DMS153 (cell line): Measurements from ENCODE around the gene LRRC7.
A peak's percentile ranks its signal among the peaks of the same experiment; 100 is the strongest.
"Not testable (repeated sequence)": the region's sequence is repeated elsewhere in the genome, so short reads cannot be mapped to it uniquely, and the experiment has no call there.

Source experiments
- DNase-seq: peaks from one replicate; lab custom pipeline; 2025; lab: John Stamatoyannopoulos, UW

Gene LRRC7

DNA sequence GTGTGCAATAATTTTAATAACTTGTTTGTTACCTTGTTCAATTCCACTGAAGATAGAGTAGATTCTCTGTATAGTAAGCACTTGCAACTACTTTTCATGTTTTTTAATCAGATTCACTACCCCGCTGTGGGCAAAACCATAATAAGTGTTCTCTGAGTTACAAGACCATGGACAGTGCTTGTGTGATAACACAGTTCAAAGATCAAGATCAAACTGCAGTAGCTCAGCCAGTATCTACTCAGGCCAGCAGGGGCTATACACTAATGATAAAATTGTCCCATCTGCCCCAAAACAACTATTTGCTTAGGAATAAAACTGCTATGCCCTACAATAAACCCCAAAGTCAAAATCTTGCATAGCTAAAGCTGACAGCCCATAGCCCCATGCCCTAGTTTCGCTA, 129.6 kb downstream of the LRRC7 start:
- DNase-seq, result no peak

DNA sequence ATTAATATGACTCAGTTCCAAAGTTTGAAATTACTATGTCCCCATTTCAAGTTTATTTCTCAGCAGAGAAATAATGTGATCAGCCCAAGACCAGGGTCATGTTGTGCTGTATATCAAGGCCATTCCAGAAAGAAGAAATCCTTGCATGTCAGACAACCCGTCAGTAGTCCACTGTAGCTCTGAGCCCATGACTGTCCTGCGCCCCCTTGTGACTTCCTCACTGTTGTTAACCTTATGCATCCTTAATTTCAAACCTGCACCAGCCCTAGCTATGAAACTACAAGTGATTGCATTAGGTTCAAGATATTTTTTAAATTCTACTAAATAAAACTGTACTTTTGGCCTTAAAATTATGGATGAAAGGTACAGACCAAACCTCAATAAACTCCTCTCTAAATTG, 133.0 kb downstream of the LRRC7 start:
- DNase-seq, result no peak

DNA sequence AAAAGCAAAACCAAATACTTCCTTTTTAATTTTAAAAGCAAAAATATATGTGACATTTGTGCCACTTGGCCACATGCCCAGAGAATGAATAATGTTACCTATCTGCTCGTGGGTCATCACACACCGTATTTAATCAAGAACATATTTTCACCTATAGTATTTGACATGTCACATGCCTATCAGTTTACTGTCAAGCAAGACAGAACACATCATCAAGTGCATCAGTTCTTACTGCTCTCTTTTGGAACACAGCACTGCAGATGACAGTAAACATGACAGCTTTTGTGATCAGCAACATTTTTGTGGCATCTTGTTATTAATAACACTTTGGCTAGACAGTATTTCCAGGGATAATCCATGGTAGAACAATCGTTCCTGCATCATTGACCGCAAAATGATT, 134.4 kb downstream of the LRRC7 start:
- DNase-seq, result no peak

DNA sequence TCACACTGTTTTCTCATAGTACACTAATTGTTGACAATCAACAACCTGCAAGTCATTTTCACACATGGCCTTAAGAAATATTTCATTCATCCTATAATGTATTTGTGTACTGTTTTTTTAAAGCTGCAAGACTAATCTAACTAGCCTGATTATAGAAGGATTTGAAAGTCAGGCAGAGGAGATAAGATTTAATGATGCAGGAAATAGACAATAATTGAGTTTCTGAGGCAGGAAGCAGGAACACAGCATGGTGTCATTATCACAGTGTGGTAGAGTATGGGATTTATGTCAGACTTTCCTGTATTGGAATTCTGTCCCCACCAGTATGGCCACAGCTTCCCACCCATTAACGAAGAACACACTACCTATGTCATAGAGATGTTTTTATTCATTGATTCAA, 138.8 kb downstream of the LRRC7 start:
- DNase-seq, result no peak

DNA sequence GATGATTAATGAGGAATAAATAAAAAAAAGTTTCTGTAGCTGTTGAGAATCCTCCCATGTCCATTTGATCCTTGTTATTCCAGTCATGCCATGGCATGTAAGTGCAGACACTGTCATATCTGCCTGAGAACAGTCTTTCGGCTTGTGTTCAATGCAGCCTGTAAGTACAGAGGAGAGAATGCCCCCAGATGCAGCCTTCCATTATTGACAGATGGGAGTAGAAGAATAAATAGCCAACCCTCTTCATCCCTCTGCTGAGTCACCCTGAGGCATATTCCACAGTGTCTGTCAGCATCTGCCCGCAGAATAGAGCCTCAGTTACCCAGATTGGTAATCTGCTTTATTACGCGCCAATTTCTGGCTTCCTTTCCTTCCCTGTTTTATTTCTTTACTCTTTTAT, 139.4 kb downstream of the LRRC7 start:
- peak; percentile 17 for DNase-seq

DNA sequence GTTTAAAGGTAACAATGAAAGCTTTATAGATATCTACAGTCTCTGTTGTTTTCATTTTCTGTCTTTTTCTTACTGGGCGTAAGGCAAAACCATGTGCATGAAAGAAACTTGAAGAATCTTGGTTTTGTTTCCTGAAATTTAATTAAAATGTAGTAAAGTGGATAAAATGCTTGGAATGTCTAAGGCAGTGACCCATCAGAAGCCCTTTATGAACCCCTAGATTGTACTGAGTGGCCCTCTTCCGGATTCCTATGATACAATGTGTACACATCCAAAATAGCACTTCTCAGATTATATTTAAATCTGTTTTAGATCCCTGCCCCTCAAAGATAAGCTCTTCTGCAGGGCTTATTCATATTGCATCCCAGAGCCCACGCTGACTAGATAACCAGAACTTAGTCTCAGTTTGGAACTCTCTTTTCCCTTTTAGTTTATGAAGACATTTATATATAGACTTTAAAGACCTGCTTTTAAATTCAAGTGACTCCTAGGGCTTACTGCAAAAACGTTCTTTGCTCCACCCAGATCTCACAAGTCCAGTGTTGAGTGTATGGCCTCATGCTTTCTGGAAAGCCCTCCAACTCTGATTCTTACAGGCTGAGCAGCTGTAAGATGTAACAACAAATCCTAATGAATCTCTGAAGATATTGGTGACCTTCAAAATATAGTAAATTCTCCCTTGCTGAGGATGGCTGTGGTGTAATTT, 142.9 kb downstream of the LRRC7 start:
- no peak for DNase-seq

DNA sequence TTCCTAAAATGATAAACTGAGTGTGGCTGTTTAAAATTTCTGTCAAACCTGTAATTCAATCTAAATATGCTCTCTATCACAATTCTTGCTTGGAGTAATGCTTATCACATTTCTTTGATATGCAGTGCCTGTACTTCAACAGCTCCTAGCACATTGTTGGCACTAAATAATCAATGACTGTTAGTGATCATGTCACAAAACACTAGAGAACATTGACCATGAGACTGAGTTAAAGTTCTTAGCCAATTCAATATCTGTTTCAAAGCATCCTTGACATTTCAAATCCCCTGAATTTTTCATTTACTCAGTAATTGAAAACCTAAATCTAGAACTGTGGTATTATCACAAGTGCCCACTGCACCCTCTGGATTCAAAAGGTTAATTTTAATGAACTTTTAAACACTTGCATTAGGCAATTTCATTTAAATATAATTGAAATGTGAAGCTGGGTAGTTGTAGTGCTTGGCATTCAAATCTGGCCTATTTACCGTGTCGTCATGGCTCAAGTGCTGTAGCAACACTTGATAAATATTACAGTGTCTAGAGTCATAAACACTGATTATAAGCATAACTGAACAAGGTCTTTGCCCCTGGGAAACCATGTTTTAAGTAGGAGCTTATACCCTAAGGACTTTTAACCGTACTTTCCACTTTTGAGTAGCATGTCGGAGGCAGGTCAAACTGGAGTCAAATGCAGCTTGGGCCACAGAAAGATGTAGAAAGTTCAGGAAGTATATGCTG, 143.6 kb downstream of the LRRC7 start:
- DNase-seq, result no peak

DNA sequence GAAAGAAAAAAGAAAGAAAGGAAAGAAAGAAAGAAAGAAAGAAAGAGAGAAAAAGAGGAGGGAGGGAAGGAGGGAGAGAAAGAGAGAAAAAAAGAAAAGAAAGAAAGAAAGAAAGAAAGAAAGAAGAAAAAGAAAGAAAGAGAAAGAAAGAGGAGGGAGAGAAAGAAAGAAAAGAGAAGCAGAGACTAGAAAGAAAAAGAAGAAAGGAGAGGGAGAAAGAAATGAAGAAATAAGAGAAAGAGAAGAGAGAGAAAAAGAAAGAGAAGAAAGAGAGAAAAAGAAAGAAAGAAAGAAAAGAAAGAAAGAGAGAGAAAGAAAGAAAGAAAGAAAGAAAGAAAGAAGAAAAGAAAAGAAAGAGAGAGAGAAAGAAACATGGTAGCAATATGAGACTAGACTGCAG, 150.1 kb downstream of the LRRC7 start:
- DNase-seq, result not testable (repeated sequence)

DNA sequence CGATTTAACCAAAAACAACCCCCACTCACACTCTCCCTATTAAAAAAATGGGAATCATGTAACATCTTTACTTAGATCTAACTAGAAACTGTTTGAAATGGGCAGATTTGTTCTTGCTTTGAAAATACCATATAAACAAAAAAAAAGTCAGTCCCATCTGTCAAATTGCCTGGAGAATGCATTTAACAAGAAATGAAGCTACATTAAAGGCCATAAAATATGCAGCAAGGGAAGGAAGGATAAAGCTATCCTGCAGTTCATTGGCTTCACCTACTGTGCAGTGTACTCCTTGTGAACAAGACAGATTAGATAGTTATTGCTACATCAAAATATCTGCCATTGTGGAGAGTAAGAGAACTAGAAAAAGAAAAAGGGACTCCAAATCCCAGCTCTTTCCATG, 160.5 kb downstream of the LRRC7 start:
- no peak for DNase-seq

DNA sequence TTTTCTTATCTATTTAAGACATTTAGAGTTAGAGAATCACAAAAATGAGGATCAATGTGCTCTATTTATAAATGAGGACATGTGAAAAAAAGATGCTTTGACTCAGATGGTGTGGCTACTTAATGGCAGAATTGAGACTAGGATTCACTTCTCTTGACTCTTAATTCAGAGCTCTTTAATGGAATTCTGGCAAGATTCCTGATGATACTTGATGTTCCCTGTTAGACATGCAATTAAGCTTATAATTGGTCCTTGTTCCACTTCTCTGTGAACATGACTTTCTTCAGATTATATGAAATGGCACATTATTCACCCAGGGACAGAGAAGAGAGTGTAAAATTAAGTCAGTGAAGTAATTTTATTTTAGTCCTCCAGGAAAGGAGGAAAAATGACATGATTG, 165.3 kb downstream of the LRRC7 start:
- DNase-seq, result no peak

DNA sequence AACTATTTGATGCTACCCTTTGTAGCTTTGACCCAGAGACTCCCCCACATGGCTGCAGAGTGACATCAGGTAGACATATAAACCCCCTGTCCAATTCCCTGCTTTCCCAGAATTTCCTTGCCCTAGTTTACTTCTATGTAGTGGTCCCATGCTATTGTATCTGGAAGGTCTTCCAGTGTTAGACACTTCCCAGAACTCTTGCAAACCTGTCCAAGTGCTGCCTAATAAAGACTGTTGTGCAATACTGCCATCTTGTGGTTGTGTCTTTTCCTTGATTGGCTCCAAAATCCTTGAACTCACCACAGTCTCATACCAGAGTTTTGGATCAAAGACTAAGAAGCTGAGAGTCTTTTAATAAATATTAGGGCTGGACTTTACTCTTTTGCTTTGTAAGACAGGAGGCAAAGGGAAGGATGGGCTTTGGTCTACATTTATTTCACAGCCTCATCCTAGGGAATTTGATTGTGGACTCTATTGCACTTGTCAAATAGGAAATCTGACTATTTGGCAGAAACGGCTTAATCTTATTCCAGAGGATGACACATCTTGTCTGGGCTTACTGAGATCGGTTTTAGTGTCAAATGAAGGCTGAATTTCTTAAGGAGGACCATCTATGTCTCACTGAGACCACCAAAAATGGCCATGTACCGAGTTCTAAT, 169.9 kb downstream of the LRRC7 start:
- DNase-seq, result peak; percentile 59

DNA sequence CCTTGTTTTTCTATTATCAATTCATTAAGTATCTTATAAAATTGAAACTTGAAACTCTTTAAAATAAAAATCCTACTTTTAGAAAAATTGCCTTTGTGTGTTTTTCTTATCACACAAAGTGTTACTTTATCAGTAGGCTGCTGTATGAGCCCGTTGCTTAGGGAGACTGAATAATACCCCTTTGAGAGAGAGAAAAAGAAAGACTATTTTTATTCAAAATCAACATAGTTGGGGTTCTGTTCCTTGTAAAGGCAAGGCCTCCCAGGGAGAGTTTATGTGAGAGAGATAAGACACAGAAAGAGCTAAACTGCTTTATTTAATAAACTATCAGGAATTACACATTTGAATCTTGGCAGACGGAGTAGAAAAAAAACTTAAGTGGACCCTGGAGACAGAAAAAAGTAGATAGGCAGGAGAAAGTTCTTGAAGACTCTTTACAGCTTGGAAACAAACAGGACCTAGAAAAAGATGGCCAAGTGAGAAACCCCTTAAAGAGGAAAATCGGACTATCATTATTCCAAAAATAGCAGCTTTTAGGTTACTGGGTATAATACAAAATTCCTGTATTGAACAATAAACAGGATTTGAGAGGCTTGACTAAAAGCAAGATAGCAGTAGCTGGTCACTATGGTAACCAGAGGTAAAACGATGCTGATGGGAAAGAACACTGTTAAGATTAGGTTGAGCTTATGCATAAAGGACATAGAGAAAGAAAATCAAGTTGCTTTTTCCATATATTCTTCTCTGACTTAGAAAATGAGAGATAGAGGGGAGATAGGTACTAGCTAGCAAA, 170.9 kb downstream of the LRRC7 start:
- no peak for DNase-seq

DNA sequence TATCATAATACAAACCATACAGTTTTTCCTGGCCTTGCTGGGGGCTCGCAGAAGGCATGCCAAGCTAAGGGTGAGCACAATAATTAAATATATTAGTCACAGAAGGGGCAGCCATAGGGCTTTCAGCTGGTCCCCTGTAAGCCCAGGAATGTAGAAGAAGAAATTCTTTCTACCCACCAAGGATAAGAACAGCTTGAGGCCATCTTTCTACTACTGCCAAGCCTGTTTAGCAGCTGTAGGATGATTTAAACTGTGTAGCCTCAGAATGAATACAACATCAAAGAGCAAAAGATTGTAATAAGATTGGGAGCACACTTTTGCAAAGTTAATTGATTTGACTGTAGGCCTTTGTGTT, 171.5 kb downstream of the LRRC7 start:
- DNase-seq, result no peak

DNA sequence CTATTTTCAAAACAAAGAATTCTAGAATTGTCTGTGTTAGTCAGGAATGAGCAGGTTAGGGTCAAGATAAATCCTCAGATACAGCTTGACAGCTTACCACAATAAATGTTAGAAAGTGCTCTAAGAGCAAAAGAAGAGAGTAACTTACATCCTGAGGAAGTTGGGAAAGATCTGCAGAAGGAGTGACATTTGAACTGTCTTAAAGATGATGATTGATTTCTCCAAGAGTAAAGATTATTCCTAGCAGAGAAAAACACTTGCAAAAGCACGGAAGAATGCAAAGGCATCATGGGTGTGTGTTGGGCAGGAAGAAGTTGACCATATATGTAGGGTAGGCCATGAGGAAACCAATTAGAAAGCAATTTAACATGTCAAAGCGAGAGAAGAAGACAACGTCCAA, 175.4 kb downstream of the LRRC7 start:
- no peak for DNase-seq

DNA sequence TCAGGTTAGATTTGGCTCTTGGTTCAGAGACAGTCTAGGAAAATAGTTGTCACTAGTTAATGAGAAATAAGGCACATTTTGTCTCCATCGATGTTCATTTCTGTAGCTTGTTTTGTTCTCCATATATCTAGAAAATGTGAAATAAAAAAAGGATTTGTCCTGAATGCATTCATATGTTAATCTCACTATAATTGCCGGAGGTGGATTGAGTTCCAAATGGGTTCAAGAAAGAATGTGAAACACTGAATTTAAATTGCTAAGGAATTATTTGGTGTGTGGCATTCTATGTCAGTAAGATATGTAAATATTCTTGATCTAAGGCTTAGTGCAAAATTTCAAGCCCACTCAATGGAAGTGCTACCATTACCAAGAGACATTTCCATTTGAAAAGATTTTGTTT, 176.7 kb downstream of the LRRC7 start:
- DNase-seq, result no peak

DNA sequence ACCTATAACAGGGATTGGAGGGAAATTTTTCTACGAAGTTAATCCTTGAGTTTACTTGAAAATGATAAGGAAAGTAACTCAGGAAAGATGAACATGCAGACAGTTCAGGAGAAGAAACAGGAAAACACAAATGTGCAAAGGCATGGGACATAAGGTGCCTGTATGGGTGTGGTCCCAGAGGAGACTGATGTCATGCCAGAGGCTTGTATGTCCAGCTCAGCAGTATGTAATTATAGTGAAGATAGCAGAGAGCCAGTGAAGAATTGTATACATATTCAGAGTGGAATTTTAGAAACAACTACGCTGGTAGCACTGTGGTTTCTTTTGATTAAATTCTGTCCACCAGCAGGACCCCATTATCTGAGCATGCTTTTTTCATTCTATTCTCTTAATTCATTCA, 179.5 kb downstream of the LRRC7 start:
- DNase-seq, result no peak

DNA sequence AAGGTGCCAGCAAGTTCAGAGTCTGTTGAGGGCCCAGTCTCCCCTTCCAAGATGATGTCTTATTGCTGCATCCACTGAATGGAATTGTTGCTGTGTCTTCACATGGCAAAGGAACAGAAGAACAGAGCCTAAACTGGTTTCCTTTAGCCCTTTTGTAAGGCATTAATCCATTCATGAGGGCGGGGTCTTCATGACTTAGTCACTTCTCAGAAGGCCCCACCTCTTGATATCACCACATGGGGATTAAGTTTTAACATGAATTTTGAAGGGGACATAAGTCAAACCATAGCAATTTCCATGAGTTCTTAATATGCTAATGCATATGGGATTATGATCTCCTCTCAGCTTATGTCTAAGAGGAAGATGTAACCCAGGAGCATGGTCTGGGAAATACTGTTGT, 182.9 kb downstream of the LRRC7 start:
- DNase-seq, result no peak

DNA sequence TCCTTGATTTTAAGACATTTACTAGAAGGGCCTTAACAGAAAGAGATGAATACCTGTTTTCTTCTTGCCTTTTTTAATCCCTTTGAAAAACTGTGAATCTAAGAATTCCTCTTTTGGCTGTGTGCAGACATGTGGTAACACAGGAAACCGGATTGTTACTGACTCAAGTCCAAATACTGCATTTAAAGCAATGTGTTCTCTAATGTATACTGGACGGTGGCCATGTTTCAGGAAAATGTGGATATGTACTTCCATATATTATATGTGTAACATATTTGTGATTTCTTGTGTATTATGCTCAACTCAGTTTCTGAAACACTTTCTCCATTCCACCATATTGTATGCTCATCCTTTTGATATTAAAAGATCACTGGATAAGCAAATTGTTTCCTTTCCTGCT, 185.1 kb downstream of the LRRC7 start:
- no peak for DNase-seq

DNA sequence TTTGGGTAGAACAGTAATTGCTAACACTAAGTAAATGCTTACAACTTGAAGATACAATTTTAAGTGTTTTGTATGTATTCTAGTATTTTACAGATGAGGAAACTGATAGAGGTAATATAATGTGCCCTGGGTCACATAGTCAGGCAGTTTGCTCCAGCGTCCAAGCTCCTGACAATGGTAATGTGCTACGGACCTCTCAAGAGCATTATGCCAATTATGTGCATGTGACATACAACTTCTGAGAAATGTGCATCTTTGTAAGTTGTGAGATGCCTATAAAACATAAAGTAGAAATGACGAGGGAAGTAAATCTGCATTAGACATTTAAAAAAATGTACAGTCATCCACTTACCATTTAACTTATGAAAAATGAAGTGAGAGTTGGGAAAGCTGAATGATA, 186.8 kb downstream of the LRRC7 start:
- no peak for DNase-seq

DNA sequence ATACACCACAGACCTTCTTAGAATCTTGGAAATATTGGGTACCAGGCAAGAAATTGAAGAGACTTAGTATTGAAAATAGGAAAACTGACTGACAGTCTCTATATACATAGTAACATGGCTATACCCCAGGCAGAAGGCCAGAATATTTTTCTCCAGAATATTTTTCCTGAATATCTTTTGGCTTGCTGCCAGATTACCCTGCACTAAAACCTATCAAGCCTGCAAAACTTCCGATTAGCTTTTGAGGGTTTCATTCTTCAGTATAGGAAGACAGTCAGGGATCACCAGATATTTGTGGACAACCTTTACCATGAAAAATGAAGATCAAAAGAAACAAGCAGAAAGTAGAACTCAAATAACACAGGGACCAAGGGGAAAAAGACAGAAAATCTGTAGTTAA, 187.9 kb downstream of the LRRC7 start:
- no peak for DNase-seq

DNA sequence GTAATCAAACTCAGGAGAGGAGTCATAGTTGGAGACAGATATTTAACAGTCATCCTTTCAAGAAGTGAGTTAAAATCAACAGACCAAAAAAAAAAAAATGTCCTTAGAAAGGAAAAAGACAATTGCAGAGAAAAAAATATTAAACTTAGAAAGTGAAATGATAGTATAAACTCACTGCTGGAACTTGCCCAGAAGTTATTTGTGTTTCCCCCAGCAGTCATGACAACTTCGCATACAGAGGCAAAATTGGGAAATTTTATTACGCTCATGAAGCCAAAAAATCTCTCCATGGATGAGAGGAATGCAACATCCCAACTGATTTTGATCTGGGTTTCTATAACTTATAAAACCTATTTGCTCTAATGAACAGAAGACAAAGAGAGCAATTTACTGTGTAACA, 198.2 kb downstream of the LRRC7 start:
- no peak for DNase-seq

DNA sequence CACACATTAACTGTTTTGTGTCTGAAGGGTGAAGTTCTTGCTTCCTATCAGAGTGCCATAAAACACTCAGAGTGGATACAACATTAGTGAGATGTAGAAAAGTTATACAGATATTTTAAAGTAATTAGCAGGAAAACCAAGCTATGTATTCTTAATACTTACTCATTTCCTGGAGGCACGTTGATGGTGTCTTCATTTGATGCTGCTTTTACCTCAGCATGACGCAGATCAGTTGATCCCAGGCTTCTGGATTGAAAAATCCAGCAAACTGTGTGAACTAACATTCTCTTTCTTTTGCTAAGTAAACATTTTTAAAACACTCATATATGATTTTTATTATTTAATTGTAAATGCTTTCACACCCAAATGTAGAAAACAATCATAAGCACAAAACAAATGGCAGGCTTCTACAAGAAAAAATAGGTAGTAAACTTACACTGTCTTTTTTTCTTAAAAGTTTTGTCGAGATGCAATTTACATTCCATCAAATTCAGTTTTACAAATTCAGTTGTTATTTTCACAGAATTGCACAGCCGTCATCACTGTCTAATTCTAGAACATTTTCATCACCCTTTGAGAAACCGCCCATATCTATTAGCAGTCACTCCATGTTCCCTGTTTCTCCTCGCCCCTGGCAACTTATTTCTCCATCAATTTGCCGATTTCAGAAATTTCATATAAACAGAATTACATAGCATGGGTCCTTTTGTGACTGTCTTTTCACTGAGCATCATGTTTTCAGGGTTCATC, 198.9 kb downstream of the LRRC7 start:
- DNase-seq, result no peak
